Mesenchymal stem cell (in vitro differentiated cells and primary cell): ENCODE data around the gene FGA.

Experiments
- DNase-seq: peaks from one replicate; pipeline ENCODE4 v3.0.0-alpha.2; 2013
- H2AFZ ChIP-seq: one replicate; pipeline ENCODE4 v1.6.1; 2013; ENCODE audit warnings: low read depth, mild to moderate bottlenecking, control low read depth, inconsistent platforms, low read length, moderate library complexity
- H2AK5ac ChIP-seq: 2 replicates; pipeline ENCODE4 v1.6.1; 2013; ENCODE audit warnings: low read length, moderate library complexity, mild to moderate bottlenecking, inconsistent platforms; ENCODE audit not compliant: severe bottlenecking
- H2BK120ac ChIP-seq: one replicate; pipeline ENCODE4 v1.6.1; 2013; ENCODE audit warnings: low read depth, mild to moderate bottlenecking, inconsistent platforms, low read length, moderate library complexity
- H2BK12ac ChIP-seq, 2 experiments: one replicate each; pipeline ENCODE4 v1.6.1; 2013; ENCODE audit warnings: inconsistent platforms in 2 of 2, low read length in 2 of 2, mild to moderate bottlenecking in 2 of 2, moderate library complexity in 2 of 2, control low read depth in 1 of 2
- H2BK15ac ChIP-seq: one replicate; pipeline ENCODE4 v1.6.1; 2013; ENCODE audit warnings: mild to moderate bottlenecking, low read depth, inconsistent platforms; ENCODE audit not compliant: poor library complexity, severe bottlenecking
- H2BK5ac ChIP-seq: 2 replicates; pipeline ENCODE4 v1.6.1; 2013; ENCODE audit warnings: low read depth, mild to moderate bottlenecking, low read length, control low read depth, inconsistent platforms; ENCODE audit not compliant: poor library complexity, severe bottlenecking
- H3K14ac ChIP-seq, 2 experiments: one replicate each; pipeline ENCODE4 v1.6.1; 2013; ENCODE audit warnings: inconsistent platforms in 2 of 2, low read length in 2 of 2, control low read depth in 1 of 2, mild to moderate bottlenecking in 1 of 2, moderate library complexity in 1 of 2
- H3K18ac ChIP-seq, 2 experiments: one replicate each; pipeline ENCODE4 v1.6.1; 2013; ENCODE audit warnings: inconsistent platforms in 2 of 2, low read length in 2 of 2, control low read depth in 1 of 2, low read depth in 1 of 2, mild to moderate bottlenecking in 1 of 2
- H3K23ac ChIP-seq, 2 experiments: one replicate each; pipeline ENCODE4 v1.6.1; 2013; ENCODE audit warnings: inconsistent platforms in 2 of 2, low read length in 2 of 2, mild to moderate bottlenecking in 2 of 2, moderate library complexity in 2 of 2, control low read depth in 1 of 2
- H3K27ac ChIP-seq: 2 replicates; pipeline ENCODE4 v1.5.1; 2013; ENCODE audit warnings: mild to moderate bottlenecking, moderate library complexity, low read length, control low read depth, inconsistent platforms; ENCODE audit not compliant: poor library complexity, severe bottlenecking
- H3K27me3 ChIP-seq, 2 experiments: 2 replicates each; pipeline versions ENCODE4 v1.6.1 to v1.7.0; 2013; ENCODE audit warnings: low read length in 2 of 2, mild to moderate bottlenecking in 2 of 2, moderate library complexity in 2 of 2, control low read depth in 1 of 2, inconsistent platforms in 1 of 2; ENCODE audit not compliant: control insufficient read depth in 1 of 2, insufficient read depth in 1 of 2
- H3K36me3 ChIP-seq, 2 experiments: 2 replicates each; pipeline versions ENCODE4 v1.6.1 to v1.7.0; 2013; ENCODE audit warnings: low read length in 2 of 2, control low read depth in 1 of 2, inconsistent platforms in 1 of 2, low read depth in 1 of 2, mild to moderate bottlenecking in 1 of 2; ENCODE audit not compliant: insufficient read depth in 2 of 2, control insufficient read depth in 1 of 2
- H3K4ac ChIP-seq, 2 experiments: one replicate each; pipeline ENCODE4 v1.6.1; 2013; ENCODE audit warnings: inconsistent platforms in 2 of 2, low read length in 2 of 2, mild to moderate bottlenecking in 2 of 2, moderate library complexity in 2 of 2, control low read depth in 1 of 2, low read depth in 1 of 2
- H3K4me1 ChIP-seq: 2 replicates; pipeline ENCODE4 v1.6.1; 2013; ENCODE audit warnings: low read depth, low read length, control low read depth; ENCODE audit not compliant: control insufficient read depth, insufficient read depth
- H3K4me2 ChIP-seq: 2 replicates; pipeline ENCODE4 v1.6.1; 2013; ENCODE audit warnings: low read length, mild to moderate bottlenecking, inconsistent platforms; ENCODE audit not compliant: poor library complexity, severe bottlenecking
- H3K4me3 ChIP-seq, 2 experiments: 2 replicates each; pipeline versions ENCODE4 v1.5.1 to v1.7.0; 2013; ENCODE audit warnings: low read length in 2 of 2, mild to moderate bottlenecking in 2 of 2, control low read depth in 1 of 2, low read depth in 1 of 2; ENCODE audit not compliant: insufficient read depth in 1 of 2
- H3K79me1 ChIP-seq: replicated peaks from 2 replicates; pipeline ENCODE4 v1.6.1; 2013; ENCODE audit warnings: mild to moderate bottlenecking, control low read depth, low read length, inconsistent platforms; ENCODE audit not compliant: poor library complexity, severe bottlenecking
- H3K9ac ChIP-seq: 2 replicates; pipeline ENCODE4 v1.7.0; 2013; ENCODE audit warnings: mild to moderate bottlenecking, low read length, moderate library complexity
- H3K9me3 ChIP-seq: 2 replicates; pipeline ENCODE4 v1.7.0; 2013; ENCODE audit warnings: mild to moderate bottlenecking, low read length; ENCODE audit not compliant: control insufficient read depth
- H4K8ac ChIP-seq: one replicate; pipeline ENCODE4 v1.6.1; 2013; ENCODE audit warnings: inconsistent platforms, mild to moderate bottlenecking, low read length, moderate library complexity
- H4K91ac ChIP-seq: one replicate; pipeline ENCODE4 v1.6.1; 2013; ENCODE audit warnings: mild to moderate bottlenecking, low read length, inconsistent platforms
- WGBS: methylation state at CpG from one replicate; pipeline ENCODE4 v1.1.7; 2013; ENCODE audit warnings: mixed read lengths; 5-methylcytosine and 5-hydroxymethylcytosine counted together

Gene FGA

GRCh38 chr4:154608361-154609252 is 18.1 kb upstream of the FGA start:
- Histone ChIP-seq H2BK120ac (no peak overlapping the region), H3K14ac (no peak overlapping the region), H3K4me3 (no peak overlapping the region), H3K4me2 (no peak overlapping the region), H2BK15ac (no peak overlapping the region), H3K23ac (no peak overlapping the region), H4K91ac (no peak overlapping the region), H4K8ac (no peak overlapping the region), H3K9ac (no peak overlapping the region), H2AFZ (no peak overlapping the region), H3K79me1 (no peaks in the 10 kb centered on the region), H3K9me3 (no peaks in the 10 kb centered on the region), H3K27me3 (peaks cover 0 to 21% of the 10 kb centered on the region in 2 experiments), H3K36me3 (no peaks in the 10 kb centered on the region), H2AK5ac (no peak overlapping the region), H3K18ac (no peak overlapping the region), H3K4me1 (no peaks in the 10 kb centered on the region), H2BK12ac (no peak overlapping the region), H2BK5ac (no peak overlapping the region), H3K4ac (no peak overlapping the region), H3K27ac (no peak overlapping the region)
- WGBS: 80% methylated on average over 3 of the region's 3 CpGs
- no peak for DNase-seq

- no peak overlapping the region for H3K9ac ChIP-seq
- no peak overlapping the region for H2BK120ac ChIP-seq
- no peak overlapping the region for H3K14ac ChIP-seq
- H3K23ac ChIP-seq: no peak overlapping the region
- H3K27me3 ChIP-seq: peaks cover 0 to 16% of the 10 kb centered on the region in 2 experiments
- no peak overlapping the region for H3K18ac ChIP-seq
- no peak overlapping the region for H2AK5ac ChIP-seq
- no peaks in the 10 kb centered on the region for H3K9me3 ChIP-seq
- no peak overlapping the region for H3K4me2 ChIP-seq
- H2AFZ ChIP-seq: no peak overlapping the region
- H2BK15ac ChIP-seq: no peak overlapping the region
- WGBS: 67% methylated on average over 5 of the region's 6 CpGs
- H3K4me3 ChIP-seq: no peak overlapping the region
- no peak overlapping the region for H3K4ac ChIP-seq
- H3K79me1 ChIP-seq: no peaks in the 10 kb centered on the region
- H4K8ac ChIP-seq: no peak overlapping the region
- no peaks in the 10 kb centered on the region for H3K36me3 ChIP-seq
- H2BK12ac ChIP-seq: no peak overlapping the region
- no peaks in the 10 kb centered on the region for H3K4me1 ChIP-seq
- no peak overlapping the region for H2BK5ac ChIP-seq
- DNase-seq: no peak
- H4K91ac ChIP-seq: no peak overlapping the region
- no peak overlapping the region for H3K27ac ChIP-seq
Measured at GRCh38 chr4:154606728-154607723, 16.5 kb upstream of the FGA start.

GRCh38 chr4:154604696-154605200 is 14.2 kb upstream of the FGA start:
- no peaks in the 10 kb centered on the region for H3K9me3 ChIP-seq
- H4K91ac ChIP-seq: no peak overlapping the region
- H4K8ac ChIP-seq: no peak overlapping the region
- no peak overlapping the region for H2BK120ac ChIP-seq
- no peak overlapping the region for H2BK15ac ChIP-seq
- DNase-seq: no peak
- 52% methylated on average over 2 of the region's 4 CpGs for WGBS
- H3K4ac ChIP-seq: no peak overlapping the region
- H3K27me3 ChIP-seq: peaks cover 0 to 12% of the 10 kb centered on the region in 2 experiments
- no peaks in the 10 kb centered on the region for H3K4me1 ChIP-seq
- H2AFZ ChIP-seq: no peak overlapping the region
- no peak overlapping the region for H3K14ac ChIP-seq
- H3K27ac ChIP-seq: no peak overlapping the region
- no peak overlapping the region for H3K4me2 ChIP-seq
- H3K4me3 ChIP-seq: no peak overlapping the region
- no peaks in the 10 kb centered on the region for H3K36me3 ChIP-seq
- H3K23ac ChIP-seq: no peak overlapping the region
- H2BK5ac ChIP-seq: no peak overlapping the region
- no peak overlapping the region for H2BK12ac ChIP-seq
- H3K18ac ChIP-seq: no peak overlapping the region
- no peak overlapping the region for H3K9ac ChIP-seq
- H2AK5ac ChIP-seq: no peak overlapping the region
- no peaks in the 10 kb centered on the region for H3K79me1 ChIP-seq
